HL-60 (cell line): ENCODE results near the gene NFIX.

Experiments used
- CTCF ChIP-seq: IDR thresholded peaks from one replicate; pipeline ENCODE4 v1.5.1; 2011; ENCODE audit warnings: low read length, control low read depth, inconsistent platforms; ENCODE audit not compliant: insufficient read depth
- POLR2AphosphoS5 ChIP-seq: IDR thresholded peaks from 2 replicates; pipeline ENCODE4 v1.6.1; 2012; ENCODE audit warnings: low read depth
- REST ChIP-seq: IDR thresholded peaks from 2 replicates; pipeline ENCODE4 v1.6.1; 2012; ENCODE audit warnings: low read depth; ENCODE audit not compliant: insufficient replicate concordance

- TF ChIP-seq CTCF (no peak), POLR2AphosphoS5 (no peak), REST (no peak)
Measured at GRCh38 chr19:13115936-13116281, 120.6 kb downstream of the NFIX start.
